Heart right ventricle (tissue), 16 donors: ENCODE data around the gene MGMT. TPM values are rescaled to one million over a fixed set of nuclear protein-coding genes. Genes with fewer than 3 reads are reported as not detected.

Experiments used
- ATAC-seq, 8 donors: fragments of 200-7000 bp; cut with Tn5 transposase; one replicate each; pipeline ENCODE4 v1.9.1; 2020; ENCODE audit warnings: mild to moderate bottlenecking in 8 of 8, moderate library complexity in 8 of 8, moderate number of reproducible peaks in 1 of 8
- DNase-seq, 2 donors: peaks; one replicate each; pipeline ENCODE4 v3.0.0-alpha.2; 2020
- H3K27ac ChIP-seq, 10 donors: fragments of 200-600 bp; sonication (generic) in 2 of 10; one replicate each; pipeline versions ENCODE4 v1.5.0 to v1.8.0; 2020 to 2022; ENCODE audit warnings: mild to moderate bottlenecking in 3 of 10
- H3K27me3 ChIP-seq, 7 donors: fragments of 200-600 bp; one replicate each; pipeline ENCODE4 v1.8.0; 2021 to 2022; ENCODE audit warnings: mild to moderate bottlenecking in 2 of 7
- H3K36me3 ChIP-seq, 9 donors: fragments of 200-600 bp; sonication (generic) in 1 of 9; one replicate each; pipeline versions ENCODE4 v1.5.0 to v1.8.0; 2020 to 2022; ENCODE audit warnings: mild to moderate bottlenecking in 2 of 9
- H3K4me1 ChIP-seq, 9 donors: fragments of 200-600 bp; sonication (generic) in 1 of 9; one replicate each; pipeline versions ENCODE4 v1.5.0 to v1.8.0; 2020 to 2022; ENCODE audit warnings: mild to moderate bottlenecking in 4 of 9
- H3K4me3 ChIP-seq, 10 donors: fragments of 200-600 bp; sonication (generic) in 2 of 10; one replicate each; pipeline versions ENCODE4 v1.5.0 to v1.8.0; 2020 to 2022; ENCODE audit warnings: mild to moderate bottlenecking in 7 of 10, moderate library complexity in 2 of 10
- H3K9me3 ChIP-seq, 11 donors: fragments of 200-600 bp in 10 of 11; sonication (generic) in 2 of 11; one replicate each; pipeline versions ENCODE4 v1.5.0 to v1.8.0; 2013 to 2022; ENCODE audit warnings: mild to moderate bottlenecking in 2 of 11, control low read depth in 1 of 11, moderate library complexity in 1 of 11
- CTCF ChIP-seq, 9 donors: fragments of 200-600 bp; sonication (generic) in 2 of 9; IDR thresholded peaks; one replicate each; pipeline versions ENCODE4 v1.5.0 to v1.8.0; 2021 to 2022; ENCODE audit warnings: antibody characterized with exemption in 9 of 9, mild to moderate bottlenecking in 5 of 9, moderate library complexity in 1 of 9
- WGBS, 2 donors: extraction: QIAGEN DNeasy Blood & Tissue Kit; methylation state at CpG; one replicate each; pipeline ENCODE4 v1.1.7; 2013; ENCODE audit warnings: inconsistent platforms in 1 of 2; 5-methylcytosine and 5-hydroxymethylcytosine counted together
- intact Hi-C, 10 donors: fragments of 100-400 bp; cut with DNase I; formaldehyde crosslinking; loops; one replicate each; pipeline versions ENCODE4 v1.11.1 to v1.14.2; 2022
- polyA plus RNA-seq, 2 donors: library from polyadenylated mRNA; stranded (reverse); fragments of 200-250 nt; gene quantifications; one replicate each; pipeline ENCODE4 v1.2.3, GENCODE V29; 2013
- total RNA-seq, 10 donors: library from RNA; stranded (reverse); fragmentation: NEBNext Ultra II Directional in 3 of 10; extraction: Animal tissue kit (Norgen Biotek cat#: 25700) in 3 of 10; gene quantifications; one replicate each; pipeline versions ENCODE4 v1.2.1 to v1.2.4, GENCODE V29; 2021 to 2023
- donor health status: Arrhythmogenic right ventricular cardiomyopathy.
- donor health status: ischemic (EF 13 %, LVEDD 7.1; RV severe dilation, severe dysfunction).
- donor health status: healthy with polysubstance abuse.
- donor health status: DM: no; HTN: yes; CAD: no.
- donor health status: DM: no; HTN: no; CAD: no.
- donor health status: ischemic (EF 25% LVEDD 6.9; RV normal size, moderate dysfunction).
- donor health status: ischemic (EF 25% LVEDD 5.7; RV mildly dilated, moderate dysfunction).
- donor health status: healthy.
- donor health status: DM: yes; HTN: yes; CAD: no.
- donor health status: Ischemic cardiomyopathy.
- donor health status: ischemic (EF 35%, LVEDD 5.7; RV mildly dilated, moderate dysfunction).
- donor health status: nonischemic (EF 11% LVEDD 7.7; RV severe dilation, severe dysfunction).
- donor health status: DM: yes; HTN: yes; CAD: no.
- donor health status: PGD.
- donor health status: ischemic (EF 29% LVEDD 5.4; RV normal size, mild dysfunction).
- donor health status: nonischemic (EF 23%, LVEDD 6.1; RV moderate dilation, normal function).

Gene MGMT
- total and polyA plus RNA-seq, 12 donors, result 8.4 to 17.8 (median 12.9) TPM

GRCh38 chr10:129741280-129741977 is 274.4 kb downstream of the MGMT start:
- Histone ChIP-seq H3K27me3 (no peaks in the 10 kb centered on the region), H3K27ac (no peak overlapping the region), H3K4me3 (no peak overlapping the region), H3K36me3 (no peaks in the 10 kb centered on the region), H3K9me3 (peaks cover 0 to 19% (median 0%) of the 10 kb centered on the region in 11 donors), H3K4me1 (no peaks in the 10 kb centered on the region)
- no peak for ATAC-seq
- no peak for DNase-seq
- WGBS, 2 donors, result 94 to 97% methylated on average over 19 of the region's 19 CpGs
- no peak for TF ChIP-seq CTCF (IDR thresholded peaks at IDR 0.05)
- intact Hi-C loops, result no loop called here

- 97 to 98% methylated on average over 19 of the region's 19 CpGs for WGBS, 2 donors
- no peak overlapping the region for H3K4me3 ChIP-seq
- DNase-seq, result no peak
- no peak for TF ChIP-seq CTCF (IDR thresholded peaks at IDR 0.05)
- no peaks in the 10 kb centered on the region for H3K27me3 ChIP-seq
- intact Hi-C loops, result no loop called here
- no peak for ATAC-seq
- no peaks in the 10 kb centered on the region for H3K4me1 ChIP-seq
- H3K9me3 ChIP-seq, result peaks cover 0 to 27% (median 0%) of the 10 kb centered on the region in 11 donors
- H3K36me3 ChIP-seq, result no peaks in the 10 kb centered on the region
- H3K27ac ChIP-seq, result no peak overlapping the region
These were observed 275.1 kb downstream of the MGMT start for GRCh38 chr10:129741978-129742741.

GRCh38 chr10:129742742-129743550 is 275.9 kb downstream of the MGMT start:
- H3K27ac ChIP-seq, result no peak overlapping the region
- H3K4me1 ChIP-seq, result no peaks in the 10 kb centered on the region
- no peak for TF ChIP-seq CTCF (IDR thresholded peaks at IDR 0.05)
- H3K4me3 ChIP-seq, result no peak overlapping the region
- intact Hi-C loops, result no loop called here
- H3K27me3 ChIP-seq, result no peaks in the 10 kb centered on the region
- ATAC-seq (no peak), DNase-seq (no peak)
- H3K36me3 ChIP-seq, result no peaks in the 10 kb centered on the region
- WGBS, 2 donors, result 96 to 98% methylated on average over 30 of the region's 30 CpGs
- H3K9me3 ChIP-seq, result peaks cover 0 to 31% (median 3%) of the 10 kb centered on the region in 11 donors

GRCh38 chr10:129743738-129744133 is 276.7 kb downstream of the MGMT start:
- H3K27me3 ChIP-seq, result no peaks in the 10 kb centered on the region
- 95 to 97% methylated on average over 7 of the region's 7 CpGs for WGBS, 2 donors
- intact Hi-C loops, result no loop called here
- H3K4me1 ChIP-seq, result no peaks in the 10 kb centered on the region
- DNase-seq (no peak), ATAC-seq (no peak)
- no peaks in the 10 kb centered on the region for H3K36me3 ChIP-seq
- no peak overlapping the region for H3K4me3 ChIP-seq
- H3K9me3 ChIP-seq, result peaks cover 0 to 33% (median 11%) of the 10 kb centered on the region in 11 donors
- H3K27ac ChIP-seq, result no peak overlapping the region
- TF ChIP-seq CTCF (IDR thresholded peaks at IDR 0.05), result no peak
